ENCODE results near the gene NYAP1. TPM values are rescaled to one million over a fixed set of nuclear protein-coding genes. Genes with fewer than 3 reads are reported as not detected.

NYAP1 gene
- total and polyA plus RNA-seq, 7 donors, result 0.08 to 0.32 (median 0.15) TPM

DNA sequence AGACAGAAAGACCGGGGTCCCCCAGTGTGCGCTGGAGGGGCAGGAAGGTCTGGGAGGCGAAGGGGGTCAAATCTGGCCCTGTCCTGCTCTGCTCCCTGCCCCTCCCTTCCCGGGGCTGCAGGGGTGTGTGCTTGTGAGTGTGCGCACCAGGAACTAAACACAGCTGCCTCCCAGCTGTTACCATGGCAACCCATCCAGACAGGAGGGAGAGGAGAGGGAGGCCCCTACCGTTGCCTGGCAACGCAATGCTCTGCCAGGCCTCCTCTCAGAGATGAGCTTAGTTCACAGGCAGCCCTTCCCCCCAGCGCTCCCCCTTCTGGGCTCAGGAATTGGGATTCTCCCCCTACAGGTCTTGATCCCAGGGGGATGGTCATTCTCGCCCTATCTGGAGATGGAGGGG, 6.1 kb downstream of the NYAP1 start:
- no peak for ATAC-seq
- WGBS, 3 donors, result 33 to 41% (median 41%) methylated on average over 6 to 9 of the region's 9 CpGs

DNA sequence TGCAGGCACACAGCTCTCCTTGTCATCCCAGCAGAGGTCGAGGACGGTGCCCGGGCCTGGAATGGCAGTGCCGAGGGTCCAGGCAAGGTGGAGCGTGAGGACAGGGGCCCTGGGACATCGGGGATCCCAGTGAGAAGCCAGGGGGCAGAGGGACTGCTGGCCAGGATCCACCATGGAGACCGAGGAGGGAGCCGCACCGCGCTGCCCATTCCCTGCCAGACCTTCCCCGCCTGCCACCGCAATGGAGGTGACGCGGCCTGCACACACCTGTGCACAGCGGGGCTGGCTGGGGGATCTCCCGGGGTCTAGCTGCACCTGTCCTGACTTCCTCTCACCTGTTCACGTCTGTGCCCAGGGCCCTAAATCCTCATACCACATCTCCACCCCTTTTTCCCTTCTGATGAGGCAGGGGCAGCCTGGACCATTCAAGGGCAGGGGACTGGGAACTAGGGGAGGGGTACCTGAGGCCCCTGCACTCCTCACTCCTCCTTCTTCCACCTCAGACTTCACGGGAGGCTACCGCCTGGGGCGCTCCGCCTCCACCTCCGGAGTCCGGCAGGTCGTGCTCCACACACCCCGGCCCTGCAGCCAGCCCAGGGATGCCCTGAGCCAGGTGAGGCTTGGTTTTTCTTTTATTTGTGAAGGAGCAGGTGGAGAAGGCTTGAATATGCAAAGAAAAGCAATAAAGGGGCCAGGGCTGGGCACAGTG, 6.9 kb downstream of the NYAP1 start:
- DNase-seq, result no peak
- no peak for ATAC-seq
- Histone ChIP-seq H3K27ac (no peak overlapping the region), H3K4me1 (peaks cover 3% of the 10 kb centered on the region), H3K9me3 (no peaks in the 10 kb centered on the region), H3K4me3 (no peak overlapping the region), H3K36me3 (ENCODE audit: insufficient read depth in 1 of 2, low read depth in 1 of 2) (no peaks in the 10 kb centered on the region), H3K27me3 (ENCODE audit: insufficient read depth in 3 of 3, low read length in 2 of 3) (peaks cover 0 to 21% (median 7%) of the 10 kb centered on the region in 3 donors)
- 85 to 88% (median 86%) methylated on average over 18 to 25 of the region's 25 CpGs for WGBS, 3 donors
- TF ChIP-seq, protein P1, sequence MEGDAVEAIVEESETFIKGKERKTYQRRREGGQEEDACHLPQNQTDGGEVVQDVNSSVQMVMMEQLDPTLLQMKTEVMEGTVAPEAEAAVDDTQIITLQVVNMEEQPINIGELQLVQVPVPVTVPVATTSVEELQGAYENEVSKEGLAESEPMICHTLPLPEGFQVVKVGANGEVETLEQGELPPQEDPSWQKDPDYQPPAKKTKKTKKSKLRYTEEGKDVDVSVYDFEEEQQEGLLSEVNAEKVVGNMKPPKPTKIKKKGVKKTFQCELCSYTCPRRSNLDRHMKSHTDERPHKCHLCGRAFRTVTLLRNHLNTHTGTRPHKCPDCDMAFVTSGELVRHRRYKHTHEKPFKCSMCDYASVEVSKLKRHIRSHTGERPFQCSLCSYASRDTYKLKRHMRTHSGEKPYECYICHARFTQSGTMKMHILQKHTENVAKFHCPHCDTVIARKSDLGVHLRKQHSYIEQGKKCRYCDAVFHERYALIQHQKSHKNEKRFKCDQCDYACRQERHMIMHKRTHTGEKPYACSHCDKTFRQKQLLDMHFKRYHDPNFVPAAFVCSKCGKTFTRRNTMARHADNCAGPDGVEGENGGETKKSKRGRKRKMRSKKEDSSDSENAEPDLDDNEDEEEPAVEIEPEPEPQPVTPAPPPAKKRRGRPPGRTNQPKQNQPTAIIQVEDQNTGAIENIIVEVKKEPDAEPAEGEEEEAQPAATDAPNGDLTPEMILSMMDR (IDR thresholded peaks at IDR 0.05), result no peak
- intact Hi-C loops (cut with DNase I), result no loop called here

More for the DNA sequence above, 6.1 kb downstream of the NYAP1 start:
- Histone ChIP-seq H3K9me3 (no peaks in the 10 kb centered on the region), H3K27ac (no peak overlapping the region), H3K36me3 (ENCODE audit: insufficient read depth in 1 of 2, low read depth in 1 of 2) (no peaks in the 10 kb centered on the region), H3K4me1 (peaks cover 3% of the 10 kb centered on the region), H3K27me3 (ENCODE audit: insufficient read depth in 3 of 3, low read length in 2 of 3) (peaks cover 0 to 21% (median 7%) of the 10 kb centered on the region in 3 donors), H3K4me3 (no peak overlapping the region)
- TF ChIP-seq, protein P1 (IDR thresholded peaks at IDR 0.05), result no peak
- DNase-seq, result peak in 1 of 2 donors; percentile 54
- intact Hi-C loops (cut with DNase I), result no loop called here

DNA sequence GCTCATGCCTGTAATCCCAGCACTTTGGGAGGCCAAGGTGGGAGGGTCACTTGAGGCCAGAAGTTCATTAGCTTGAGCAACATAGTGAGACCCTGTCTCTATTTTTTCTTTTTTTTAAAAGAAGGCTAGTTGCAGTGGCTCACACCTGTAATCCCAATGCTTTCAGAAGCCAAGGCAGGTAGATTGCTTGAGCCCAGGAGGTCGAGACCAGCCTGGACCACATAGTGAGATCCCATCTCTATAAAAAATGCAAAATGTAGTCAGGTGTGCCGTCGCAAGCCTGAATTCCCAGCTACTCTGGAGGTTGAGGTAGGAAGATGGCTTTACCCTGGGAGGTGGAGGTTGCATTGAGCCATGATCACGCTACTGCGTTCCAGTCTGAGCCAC, 7.5 kb downstream of the NYAP1 start:
- 94 to 99% (median 97%) methylated on average over 5 of the region's 5 CpGs for WGBS, 3 donors
- H3K27ac ChIP-seq, result no peak overlapping the region
- TF ChIP-seq, protein P1 (IDR thresholded peaks at IDR 0.05), result no peak
- intact Hi-C loops (cut with DNase I), result no loop called here
- ATAC-seq (no peak), DNase-seq (no peak)
- H3K4me1 ChIP-seq, result peaks cover 3% of the 10 kb centered on the region
- no peak overlapping the region for H3K4me3 ChIP-seq
- H3K27me3 ChIP-seq (ENCODE audit: insufficient read depth in 3 of 3, low read length in 2 of 3), result peaks cover 0 to 21% (median 7%) of the 10 kb centered on the region in 3 donors
- H3K36me3 ChIP-seq (ENCODE audit: insufficient read depth in 1 of 2, low read depth in 1 of 2), result no peaks in the 10 kb centered on the region
- no peaks in the 10 kb centered on the region for H3K9me3 ChIP-seq

DNA sequence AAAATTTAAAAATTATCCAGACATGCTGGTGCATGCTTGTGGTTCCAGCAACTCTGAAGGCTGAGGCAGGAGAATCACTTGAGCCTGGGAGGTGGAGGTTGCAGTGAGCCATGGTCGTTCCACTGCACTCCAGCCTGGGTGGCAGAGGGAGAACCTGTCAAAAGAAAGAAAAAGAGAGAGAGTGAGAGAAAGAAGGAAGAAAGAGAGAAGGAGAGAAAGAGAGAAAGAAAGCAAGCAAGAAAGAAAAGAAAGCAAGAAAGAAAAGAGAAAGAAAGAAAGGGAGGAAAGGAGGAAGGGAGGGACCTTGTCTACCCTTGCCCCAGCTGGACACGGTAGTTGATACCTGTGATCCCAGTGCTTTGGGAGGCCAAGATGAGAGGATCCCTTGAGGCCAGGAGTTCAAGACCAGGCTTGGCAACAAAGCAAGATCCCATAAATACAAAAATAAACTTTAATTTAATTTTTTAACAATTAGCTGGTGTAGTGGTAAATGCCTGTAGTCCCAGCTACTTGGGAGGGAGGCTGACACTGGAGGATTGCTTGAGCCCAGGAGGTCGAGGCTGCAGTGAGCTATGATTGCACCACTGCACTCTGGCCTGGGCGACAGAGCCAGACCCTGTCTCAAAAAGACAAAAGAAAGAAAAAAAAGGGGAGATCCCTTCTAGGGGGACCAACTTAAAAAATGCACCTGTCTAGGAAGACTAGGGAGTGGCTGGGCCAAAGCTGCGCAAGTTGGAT, 9.2 kb downstream of the NYAP1 start:
- H3K4me1 ChIP-seq, result peaks cover 3% of the 10 kb centered on the region
- H3K27me3 ChIP-seq (ENCODE audit: insufficient read depth in 3 of 3, low read length in 2 of 3), result peaks cover 0 to 28% (median 7%) of the 10 kb centered on the region in 3 donors
- H3K4me3 ChIP-seq, result peak overlapping the region; percentile 53
- H3K36me3 ChIP-seq (ENCODE audit: insufficient read depth in 1 of 2, low read depth in 1 of 2), result no peaks in the 10 kb centered on the region
- H3K27ac ChIP-seq, result no peak overlapping the region
- intact Hi-C loops (cut with DNase I), result no loop called here
- WGBS, 3 donors, result 85 to 96% (median 87%) methylated on average over 5 of the region's 5 CpGs
- no peak for ATAC-seq
- no peak for DNase-seq
- no peaks in the 10 kb centered on the region for H3K9me3 ChIP-seq
- TF ChIP-seq, protein P1 (IDR thresholded peaks at IDR 0.05), result no peak
